Subcutaneous adipose tissue (tissue), 4 donors: ENCODE measurements around the gene SUGCT. TPM values are rescaled to one million over a fixed set of nuclear protein-coding genes. Genes with fewer than 3 reads are reported as not detected.

Experiments used
- CTCF ChIP-seq: fragments of 450-650 bp; IDR thresholded peaks from one replicate; pipeline ENCODE4 v1.5.1; 2016; ENCODE audit warnings: low read depth, mild to moderate bottlenecking, control low read depth, antibody characterized with exemption, moderate library complexity
- total RNA-seq, 4 donors: library from RNA; depleted of rRNA; stranded (reverse); fragments of >200 nt; gene quantifications; one replicate each; pipeline ENCODE4 v1.1.0, GENCODE V29; 2016

Gene SUGCT
- total RNA-seq, 4 donors from 2014 or later = 1.1 to 3.1 (median 1.8) TPM

DNA sequence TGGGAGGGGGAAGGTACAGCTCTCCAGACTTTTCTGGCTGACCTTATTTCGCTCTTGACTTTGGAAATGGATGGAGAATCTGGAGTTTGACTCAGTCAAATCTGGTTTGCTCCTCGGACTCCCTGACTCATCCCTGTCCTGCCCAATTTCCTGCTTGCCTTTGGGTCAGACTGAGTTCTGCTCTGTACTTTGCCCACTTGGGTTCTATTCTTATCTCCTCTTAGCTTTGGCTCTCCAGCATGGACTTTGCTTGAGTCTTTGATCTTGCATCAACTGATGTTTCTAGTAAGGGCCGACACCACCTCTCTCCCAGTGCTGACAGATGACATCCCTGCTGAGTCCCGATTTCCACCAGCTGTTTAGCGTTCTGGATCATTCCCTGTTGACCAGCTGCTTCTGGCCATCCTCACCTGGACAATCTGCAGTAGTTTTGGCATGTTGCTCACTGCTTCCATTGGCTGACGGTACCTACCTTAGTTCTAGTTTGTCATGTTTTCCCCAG is 335.3 kb downstream of the SUGCT start:
- TF ChIP-seq CTCF = no peak

DNA sequence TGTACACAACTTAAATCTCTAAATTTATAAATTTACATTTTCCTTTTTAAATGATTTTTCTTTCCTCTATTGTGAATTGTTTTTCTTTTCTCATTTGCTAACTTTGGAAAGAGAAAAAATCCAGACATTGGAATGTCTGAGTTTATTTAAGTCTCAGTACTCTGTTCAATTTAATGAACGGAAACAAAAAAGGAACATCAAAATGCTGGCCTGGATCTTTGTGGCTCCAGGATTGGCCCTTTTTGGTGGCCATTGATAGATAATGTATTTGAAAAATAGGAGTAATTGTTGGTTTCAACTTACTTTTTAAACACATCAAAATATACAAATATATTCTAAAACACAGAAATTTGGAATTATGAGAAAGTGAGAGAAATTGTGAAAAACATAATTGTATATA is 336.0 kb downstream of the SUGCT start:
- TF ChIP-seq CTCF = no peak

DNA sequence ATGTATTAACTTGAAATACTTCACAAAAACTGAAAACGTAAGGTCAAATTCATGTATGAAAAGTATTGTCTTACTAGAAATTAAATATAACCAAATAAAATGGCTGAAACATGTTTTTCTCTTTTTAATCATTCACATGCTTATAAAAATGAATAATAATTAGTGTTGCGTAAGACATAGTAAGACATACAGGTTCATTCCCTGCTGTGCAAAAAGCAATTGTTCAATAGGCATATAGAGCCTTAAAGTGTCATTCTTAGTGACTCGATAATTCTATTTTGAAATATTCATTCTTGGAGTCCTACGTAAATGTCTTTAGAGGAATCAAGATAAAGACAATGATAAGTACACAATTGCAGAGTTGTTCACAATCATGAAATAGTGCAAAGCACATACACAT is 337.1 kb downstream of the SUGCT start:
- no peak for TF ChIP-seq CTCF

DNA sequence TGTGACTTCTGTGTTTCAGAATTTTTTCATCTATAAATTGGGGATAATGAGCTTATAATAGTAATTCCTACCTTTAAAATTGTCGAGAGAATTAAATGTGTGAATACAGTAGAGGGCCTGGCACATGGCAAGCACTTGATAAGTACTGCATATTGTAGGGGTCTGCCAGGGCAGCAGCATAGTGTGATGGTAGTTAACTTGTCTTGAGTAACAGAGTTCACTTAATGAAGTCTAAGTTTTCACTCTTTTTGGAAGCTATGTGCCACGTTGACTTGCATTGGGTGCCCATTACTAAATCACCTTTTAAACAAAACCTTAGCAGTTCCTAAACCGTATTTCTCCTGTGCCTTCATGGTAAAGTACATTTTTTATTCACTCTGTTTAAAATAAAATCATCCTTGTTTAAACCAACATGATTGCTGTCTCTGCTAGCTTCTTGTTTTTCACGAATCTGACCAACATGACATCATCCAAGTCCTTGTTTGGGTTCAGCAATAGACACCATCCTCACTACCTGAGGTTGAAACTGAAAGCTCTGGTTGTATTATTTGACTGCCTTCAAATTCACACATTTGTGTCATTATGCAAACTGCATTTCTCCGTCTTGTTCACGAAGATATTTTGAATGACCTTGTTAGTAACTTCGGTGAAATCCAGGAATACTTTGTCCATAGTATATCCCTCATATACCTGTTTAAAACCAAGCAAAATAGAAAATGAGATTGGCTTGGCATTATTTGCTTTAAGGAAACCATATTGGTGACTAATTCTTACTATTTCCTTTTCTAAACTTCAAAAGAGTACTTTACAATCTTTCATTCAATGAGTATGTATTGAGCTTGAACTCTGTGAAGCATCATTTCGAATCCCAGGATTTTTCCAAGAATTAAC is 340.2 kb downstream of the SUGCT start:
- no peak for TF ChIP-seq CTCF

DNA sequence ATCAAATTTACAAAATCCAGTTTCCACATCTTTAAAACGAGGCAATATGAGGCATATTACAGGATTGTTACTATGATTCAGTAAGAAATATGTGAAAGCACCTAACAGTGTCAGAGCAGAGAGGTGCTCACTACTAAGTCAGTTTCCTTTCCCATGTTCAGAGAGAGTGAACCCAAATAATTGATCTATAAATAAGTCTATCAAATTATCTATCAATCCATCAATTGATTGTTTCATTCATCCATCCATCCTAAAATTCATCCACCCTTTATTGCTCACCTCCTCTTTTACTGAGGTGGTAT is 340.8 kb downstream of the SUGCT start:
- no peak for TF ChIP-seq CTCF

- TF ChIP-seq CTCF = no peak
These were observed 342.3 kb downstream of the SUGCT start for GRCh38 chr7:40477094-40477493.

- TF ChIP-seq CTCF = no peak
These were observed 348.0 kb downstream of the SUGCT start for GRCh38 chr7:40482845-40483244.
